ENCODE results near the gene CACNB3.

Gene CACNB3

DNA sequence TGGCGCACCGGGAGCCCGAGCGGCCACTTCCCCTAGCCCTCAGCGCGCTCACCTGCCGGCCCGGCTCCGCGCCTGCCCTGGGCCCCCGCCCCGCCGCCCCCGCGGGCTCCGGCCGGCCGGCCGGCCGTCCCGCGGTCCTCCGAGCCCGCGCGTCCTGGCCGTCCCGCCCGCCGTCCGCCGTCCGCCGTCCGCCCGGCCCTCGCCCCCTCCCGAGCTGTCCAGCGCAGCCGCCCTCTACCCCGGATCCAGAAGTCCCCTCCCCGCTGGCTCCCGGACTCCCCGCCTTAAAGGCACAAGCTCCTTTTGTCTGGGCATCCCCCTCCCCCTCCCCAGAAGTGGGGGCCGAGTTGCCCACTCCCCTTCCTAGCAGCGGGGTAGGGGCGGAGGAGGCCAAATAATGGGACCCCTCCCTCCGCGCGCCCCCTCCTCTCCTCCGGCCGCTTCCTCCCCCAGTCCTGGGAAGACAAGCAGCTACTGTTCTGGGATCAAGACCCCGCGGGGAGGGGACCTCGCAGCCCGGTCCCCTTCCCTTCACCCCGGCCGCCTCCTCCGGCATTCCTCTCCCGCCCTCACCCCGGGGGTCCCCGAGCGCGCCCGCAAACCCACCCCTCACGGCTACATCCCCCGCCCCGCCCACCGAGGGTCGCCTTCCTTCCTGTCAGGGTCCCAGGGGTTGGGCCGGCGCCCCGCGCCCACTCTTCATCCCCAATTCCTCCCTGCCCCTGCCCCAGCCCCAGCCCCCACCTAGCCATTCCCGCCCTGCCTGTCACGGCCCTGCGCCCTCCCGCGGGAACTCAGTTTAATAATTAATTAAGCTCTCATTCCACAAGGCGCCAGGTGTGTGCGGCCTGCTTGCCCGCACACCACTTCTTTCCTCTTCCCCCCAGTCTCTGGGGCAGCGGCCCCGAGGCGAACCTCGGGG, 29.2 kb upstream of the CACNB3 start, which contains the start of gene ADCY6:
TSS of gene ADCY6 (minus strand) at position 236 of the 922 bp plus-strand sequence. CDS start 5,655 bp downstream, outside the sequence.
- DNase-seq (ENCODE audit: low read depth in 2 of 2) = no peak

DNA sequence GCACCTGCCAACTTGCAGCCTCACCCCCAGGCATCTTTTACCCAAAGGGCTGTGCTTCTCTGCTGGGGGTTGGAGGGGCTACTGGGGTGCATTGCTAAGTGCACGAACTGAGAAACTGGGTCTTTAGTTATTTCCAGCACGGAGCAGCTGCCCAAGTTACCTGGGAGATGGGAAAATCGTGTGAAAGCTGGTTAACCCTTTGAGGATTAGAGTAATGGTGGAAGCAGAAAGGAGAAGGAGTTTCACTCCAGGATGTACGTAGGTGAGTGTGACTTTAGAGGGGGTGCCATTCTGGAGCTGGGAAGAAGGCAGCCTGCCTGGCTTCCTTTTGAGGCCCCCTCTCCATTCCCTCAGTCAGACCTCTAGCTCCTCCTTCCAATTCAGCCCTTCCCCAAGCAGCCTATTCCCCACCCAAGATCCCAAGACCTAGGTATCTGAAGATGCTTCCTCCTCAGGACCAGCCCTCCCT, 28.4 kb upstream of the CACNB3 start:
- no peak for DNase-seq (ENCODE audit: low read depth in 2 of 2)

DNA sequence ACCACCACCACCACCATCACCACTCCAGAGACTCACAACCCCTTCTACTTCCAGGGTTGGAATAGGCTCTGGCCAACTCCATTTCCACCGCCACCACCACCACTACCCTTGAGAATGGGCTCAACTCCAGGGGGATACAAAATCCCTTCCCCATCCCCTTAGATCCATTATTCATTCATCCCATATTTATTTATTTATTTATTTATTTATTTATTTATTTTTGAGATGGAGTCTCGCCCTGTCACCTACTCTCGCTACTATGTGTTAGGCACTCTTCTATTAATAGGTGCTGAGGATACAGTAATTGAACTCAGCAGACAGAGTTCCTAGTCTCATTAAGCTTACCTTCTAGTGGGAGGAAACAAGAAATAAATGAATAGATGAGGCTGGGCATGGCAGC, 24.6 kb upstream of the CACNB3 start:
- DNase-seq (ENCODE audit: low read depth in 2 of 2) = no peak

DNA sequence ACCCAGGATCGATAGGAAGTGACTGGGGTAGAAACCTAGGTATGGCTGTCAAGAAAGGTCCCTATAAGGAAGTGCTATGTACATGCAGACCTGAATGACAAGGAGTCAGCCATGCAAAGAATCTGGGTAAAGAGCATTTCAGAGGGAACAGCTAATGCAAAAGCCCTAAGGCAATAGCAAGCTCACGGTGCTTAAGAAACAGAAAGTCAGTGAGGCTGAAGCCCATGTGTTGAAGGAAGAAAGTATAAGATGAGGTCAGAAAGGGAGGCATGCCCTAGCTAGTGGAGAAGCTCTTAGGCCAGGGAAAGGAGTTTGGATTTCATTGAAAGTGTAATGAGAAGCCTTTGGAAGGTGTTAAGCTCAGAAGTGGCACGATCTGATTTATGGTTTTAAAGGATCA, 23.4 kb upstream of the CACNB3 start:
- no peak for DNase-seq (ENCODE audit: low read depth in 2 of 2)

DNA sequence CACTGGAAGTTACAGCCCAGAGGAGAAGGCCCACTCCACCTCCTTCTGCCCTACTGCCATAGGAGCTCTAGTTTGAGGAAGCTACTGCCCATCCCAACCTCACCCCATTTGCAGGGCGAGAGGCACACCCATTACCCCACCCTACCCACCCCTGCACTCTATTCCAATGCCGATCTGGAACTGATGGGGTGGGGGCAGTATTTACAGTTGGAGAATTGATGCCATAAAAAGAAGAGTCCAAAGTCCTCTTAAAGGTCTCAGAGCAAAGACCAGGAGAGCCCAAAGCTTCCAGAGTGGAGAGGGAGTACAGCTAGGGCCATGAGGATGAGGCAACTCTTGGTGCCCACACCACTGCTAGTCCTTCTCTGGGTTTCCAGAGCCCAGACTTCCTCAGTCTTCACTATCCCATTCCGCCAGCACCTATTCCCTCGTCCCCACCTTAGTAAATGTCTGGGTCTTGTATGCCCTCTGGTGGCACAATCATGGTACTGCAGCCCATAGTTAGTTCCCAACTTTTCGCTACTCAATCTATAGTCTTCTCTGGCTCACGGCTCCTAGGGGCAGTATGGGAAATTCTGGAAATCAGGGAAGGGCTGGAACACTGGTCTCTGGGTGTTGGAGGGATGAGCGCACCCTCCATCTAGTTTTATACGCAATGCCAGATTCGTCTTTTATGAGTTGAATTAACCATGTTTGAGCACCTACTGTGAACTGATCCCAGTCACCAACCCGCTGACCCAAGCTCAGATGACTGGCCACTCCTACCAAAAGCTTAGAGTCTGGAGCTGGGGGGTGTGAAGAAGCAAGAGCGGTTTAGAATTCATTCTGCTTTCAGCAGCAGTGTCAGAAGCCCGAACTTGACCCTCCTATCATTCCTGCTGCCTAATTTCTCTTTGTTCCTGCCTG, 22.5 kb upstream of the CACNB3 start:
- peak; percentile 44 to 48 for DNase-seq (ENCODE audit: low read depth in 2 of 2)

DNA sequence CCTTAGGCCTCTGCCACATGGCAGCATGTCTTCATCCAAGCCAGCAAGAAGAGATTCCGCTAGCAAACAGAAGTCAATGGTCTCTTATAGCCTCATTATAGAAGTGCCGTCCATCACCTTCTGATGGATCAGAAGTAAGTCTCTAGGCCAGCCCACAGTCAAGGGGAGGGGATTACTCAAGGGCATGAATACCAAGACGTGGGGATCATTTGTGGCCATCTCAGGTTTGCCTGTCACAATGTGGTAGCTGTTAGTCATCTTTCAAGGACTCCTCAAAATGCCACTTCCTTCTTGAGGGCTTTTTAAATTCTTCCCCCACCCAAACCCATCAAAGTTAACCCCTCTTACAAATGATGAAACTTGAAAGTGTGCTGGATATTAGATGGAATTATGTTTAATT, 21.3 kb upstream of the CACNB3 start:
- DNase-seq (ENCODE audit: low read depth in 2 of 2) = no peak

DNA sequence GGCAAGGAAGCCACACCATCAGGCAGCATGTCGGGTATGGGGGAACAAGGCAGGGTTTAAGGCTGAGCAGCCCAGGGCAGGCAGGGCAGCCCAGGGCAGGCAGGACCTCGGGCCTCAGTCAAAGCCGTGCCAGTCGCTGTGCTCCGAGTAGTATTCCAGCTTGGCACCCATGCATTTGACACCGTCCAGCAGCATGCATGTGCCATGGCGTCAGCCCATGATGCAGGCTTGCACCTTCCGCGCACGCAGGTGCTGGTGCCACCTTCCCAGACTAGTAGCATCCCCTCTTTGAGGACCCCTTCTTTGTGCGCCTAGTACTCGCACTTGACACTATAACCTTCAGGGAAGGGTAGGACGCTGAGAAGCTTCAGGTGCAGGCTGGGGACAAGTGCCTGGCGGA, 17.8 kb upstream of the CACNB3 start:
- DNase-seq (ENCODE audit: low read depth in 2 of 2) = no peak

DNA sequence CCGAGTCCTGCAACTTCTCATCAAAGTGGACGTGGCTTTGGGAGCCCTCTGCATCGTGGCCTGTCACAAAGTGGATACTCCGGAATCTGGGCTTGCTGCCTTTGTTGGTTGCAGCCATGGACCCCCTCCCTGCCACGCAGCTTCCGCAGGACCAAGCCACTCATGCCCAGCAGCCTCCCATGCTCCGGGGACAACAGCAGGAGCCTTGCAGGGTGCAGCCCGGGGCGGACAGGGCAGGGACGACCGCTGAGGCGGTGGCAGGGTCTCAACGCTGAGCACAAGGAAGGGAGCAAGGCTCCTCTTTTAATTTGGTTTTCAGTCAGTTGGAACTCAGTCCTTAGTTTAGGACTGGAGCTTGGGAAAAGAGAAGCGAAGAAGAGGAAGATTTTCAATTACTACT, 17.3 kb upstream of the CACNB3 start:
- no peak for DNase-seq (ENCODE audit: low read depth in 2 of 2)

DNA sequence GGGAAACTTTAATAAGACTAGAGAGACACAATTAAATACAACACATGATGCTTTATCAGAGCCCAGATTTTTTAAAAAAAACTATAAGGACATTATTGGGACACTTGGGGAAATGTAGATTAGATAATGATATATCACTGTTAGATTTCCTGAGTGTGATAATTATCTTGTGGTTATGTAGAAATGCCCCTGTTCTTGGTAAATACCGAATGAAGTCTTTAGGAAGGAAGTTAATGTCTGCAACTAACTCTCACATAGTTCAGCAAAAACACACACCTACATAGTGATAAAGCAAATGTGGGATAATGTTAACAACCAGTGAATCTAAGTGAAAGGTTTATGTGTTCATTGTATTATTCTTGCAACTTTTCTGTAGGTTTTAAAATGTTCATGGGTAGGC, 14.6 kb upstream of the CACNB3 start:
- DNase-seq (ENCODE audit: low read depth in 2 of 2) = no peak

DNA sequence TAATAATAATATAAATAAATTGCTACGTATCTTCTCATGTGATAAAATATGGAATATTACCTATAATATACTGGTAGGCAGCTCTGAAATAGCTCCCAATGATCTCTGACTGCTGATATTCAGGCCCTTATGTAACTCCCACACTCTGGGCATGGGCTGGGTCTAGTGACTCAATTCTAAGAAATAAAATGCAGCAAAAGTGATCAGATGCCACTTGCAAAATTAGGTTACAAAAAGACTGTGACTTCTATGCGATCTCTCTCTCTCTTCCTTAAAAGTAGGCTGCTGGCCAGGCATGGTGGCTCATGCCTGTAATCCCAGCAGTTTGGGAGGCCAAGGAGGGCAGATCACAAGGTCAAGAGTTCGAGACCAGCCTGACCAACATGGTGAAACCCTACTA, 10.3 kb upstream of the CACNB3 start:
- no peak for DNase-seq (ENCODE audit: low read depth in 2 of 2)

DNA sequence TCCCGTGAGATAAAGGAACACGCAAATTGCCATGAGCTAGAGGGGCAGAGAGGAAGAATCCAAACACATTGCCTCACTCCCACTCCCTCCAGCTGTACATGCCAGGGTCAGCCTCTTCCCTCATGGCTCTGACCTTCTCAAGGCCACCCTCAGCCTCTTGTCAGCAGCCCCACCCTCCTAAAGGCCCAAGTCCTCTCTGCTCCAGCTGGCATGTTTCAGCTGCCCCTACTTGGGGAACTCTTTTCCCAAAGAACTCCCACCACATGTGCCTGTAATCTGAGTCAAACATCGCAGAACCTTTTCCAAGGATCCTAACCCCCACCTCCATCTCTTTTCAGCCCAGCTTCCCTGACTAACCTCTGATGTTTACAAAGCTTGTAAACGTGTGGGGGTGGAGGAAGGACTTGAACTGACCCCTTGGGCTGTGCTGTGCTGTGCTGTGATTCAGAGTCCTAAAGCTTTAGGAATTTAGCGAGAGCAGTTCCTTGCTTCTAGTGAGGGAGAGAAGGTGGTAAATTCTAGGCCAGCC, 7.3 kb upstream of the CACNB3 start:
- DNase-seq (ENCODE audit: low read depth in 2 of 2) = no peak

DNA sequence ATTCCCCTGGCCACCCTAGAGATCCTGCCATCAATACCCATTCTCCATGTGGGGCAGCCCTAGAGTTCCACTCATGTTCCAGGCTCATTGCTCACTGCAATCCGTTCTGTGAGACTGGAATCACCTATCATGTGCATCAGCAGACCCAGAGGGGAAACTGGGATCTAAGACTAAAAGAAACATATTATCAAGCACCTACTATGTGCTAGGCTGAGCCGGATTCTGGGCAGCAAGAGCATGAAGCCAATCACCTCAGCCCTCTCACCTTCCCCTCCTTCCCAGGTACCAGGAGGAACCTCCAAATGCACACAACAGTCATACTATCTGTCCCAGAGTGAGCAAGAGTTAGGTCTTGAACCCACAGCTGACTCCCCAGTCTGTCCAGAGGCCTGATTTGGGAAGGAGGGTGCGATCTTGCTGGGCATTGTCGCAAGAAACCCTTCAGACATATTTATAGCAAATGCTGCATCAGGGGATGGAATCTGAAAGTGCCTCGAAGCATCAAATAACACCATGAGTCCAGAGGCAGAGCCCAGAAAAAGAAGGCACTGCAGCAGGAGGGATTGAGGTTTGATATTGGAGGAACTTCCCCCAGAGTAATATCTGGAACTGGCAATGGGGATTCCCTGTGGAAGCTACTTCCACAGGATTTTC, 6.7 kb upstream of the CACNB3 start:
- DNase-seq (ENCODE audit: low read depth in 2 of 2) = no peak

DNA sequence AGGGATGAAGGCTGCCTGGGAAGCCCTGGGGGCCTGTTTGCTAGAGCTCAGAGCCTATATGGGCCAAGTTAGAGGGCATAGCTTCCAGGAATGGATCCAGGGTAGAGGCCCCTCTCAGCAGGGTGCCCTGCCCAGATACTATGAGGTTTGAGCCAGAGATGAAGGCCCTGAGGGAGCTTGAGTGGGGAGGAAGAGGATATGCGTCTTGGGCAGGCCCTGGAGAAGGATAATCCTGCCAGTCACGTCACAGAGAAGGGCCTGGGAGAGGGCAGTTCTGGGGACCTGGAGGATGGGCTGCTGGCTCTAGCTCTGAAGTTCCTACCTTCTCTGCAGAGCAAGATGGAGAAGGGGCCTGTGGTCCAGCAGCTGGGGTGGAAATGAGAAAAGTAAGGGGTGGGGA, 5.9 kb upstream of the CACNB3 start:
- DNase-seq (ENCODE audit: low read depth in 2 of 2) = no peak

DNA sequence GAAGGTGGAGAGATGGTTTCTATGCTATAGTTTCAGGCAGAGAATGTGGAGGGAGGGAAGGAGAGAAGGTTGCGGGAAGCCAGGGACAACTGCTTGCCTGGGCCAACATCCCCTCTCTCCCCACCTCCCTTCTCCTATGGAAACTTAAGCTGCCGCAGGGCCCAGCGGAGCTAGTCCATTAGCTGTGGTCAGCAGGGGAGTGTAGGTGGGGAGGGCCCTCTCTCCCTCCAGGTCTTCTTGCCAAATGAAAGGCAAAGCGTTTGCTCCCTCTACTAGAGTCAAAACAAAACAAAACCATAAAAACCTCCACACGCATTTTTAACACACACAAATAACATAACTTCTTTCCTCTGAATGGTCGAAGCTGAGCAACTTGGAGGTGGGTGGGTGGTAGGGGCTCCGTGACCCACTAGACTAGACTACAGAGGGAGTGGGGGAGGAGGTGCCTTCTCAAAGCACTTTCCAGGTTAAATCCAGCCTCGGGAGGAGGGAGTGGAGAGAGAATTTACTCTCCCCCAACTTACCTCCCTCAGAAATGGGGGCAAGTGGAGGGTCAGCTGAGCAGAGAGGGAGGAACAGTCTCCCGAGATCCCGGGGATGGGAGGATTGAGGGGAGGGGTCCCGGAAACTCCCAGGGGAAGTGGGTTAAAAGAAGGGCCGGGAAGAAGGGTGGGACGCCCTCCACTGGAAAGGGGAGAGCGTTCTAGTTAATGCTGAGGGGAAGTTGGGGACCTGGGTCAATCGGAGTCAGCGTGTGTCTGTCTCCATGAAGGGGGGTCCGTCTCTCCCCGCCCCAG, 4.6 kb upstream of the CACNB3 start:
- DNase-seq (ENCODE audit: low read depth in 2 of 2) = no peak

DNA sequence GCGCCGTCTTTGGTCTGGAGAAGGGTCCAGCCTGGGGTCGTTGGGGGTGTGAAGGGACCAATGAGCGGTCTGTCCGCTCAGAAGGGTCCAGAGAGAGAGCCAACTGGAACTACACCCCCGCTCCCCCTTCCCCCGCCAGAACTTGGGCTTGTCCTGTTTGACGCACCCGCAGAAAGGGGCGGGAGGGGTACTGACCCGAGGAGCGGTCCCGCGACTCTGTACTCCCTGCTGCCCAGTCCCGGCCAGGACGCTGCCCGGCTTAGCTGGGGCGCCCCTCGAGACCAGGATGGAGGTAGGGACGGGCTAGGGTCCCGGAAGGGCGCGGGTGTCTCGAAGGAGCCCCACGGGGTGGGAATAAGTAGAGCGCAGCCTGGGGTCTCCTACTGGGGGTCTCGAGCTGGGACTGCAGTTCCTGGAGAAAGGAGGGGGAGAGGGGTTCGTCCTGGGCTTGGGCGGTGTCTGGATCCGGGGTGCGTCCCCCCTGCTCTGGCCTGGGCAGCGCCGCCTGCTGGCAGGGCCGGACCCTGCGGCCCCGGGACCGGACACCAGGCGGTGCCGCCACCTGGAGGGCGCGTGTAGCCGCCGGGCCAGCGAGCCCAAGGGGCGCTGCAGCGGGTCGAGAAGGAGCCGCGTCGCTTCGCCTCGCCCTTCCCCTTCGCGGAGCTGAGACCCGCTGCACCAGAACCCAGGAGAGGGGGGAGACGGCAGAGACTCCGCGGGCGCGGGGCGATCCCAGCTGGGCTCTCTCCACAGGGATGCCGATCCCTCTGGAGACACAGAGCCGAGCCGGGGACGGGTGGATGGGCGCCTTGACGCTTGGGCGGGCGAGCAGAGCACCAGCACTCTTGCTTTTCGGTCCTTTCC, 3.8 kb upstream of the CACNB3 start:
- peak; percentile 77 for DNase-seq (ENCODE audit: low read depth in 2 of 2)

DNA sequence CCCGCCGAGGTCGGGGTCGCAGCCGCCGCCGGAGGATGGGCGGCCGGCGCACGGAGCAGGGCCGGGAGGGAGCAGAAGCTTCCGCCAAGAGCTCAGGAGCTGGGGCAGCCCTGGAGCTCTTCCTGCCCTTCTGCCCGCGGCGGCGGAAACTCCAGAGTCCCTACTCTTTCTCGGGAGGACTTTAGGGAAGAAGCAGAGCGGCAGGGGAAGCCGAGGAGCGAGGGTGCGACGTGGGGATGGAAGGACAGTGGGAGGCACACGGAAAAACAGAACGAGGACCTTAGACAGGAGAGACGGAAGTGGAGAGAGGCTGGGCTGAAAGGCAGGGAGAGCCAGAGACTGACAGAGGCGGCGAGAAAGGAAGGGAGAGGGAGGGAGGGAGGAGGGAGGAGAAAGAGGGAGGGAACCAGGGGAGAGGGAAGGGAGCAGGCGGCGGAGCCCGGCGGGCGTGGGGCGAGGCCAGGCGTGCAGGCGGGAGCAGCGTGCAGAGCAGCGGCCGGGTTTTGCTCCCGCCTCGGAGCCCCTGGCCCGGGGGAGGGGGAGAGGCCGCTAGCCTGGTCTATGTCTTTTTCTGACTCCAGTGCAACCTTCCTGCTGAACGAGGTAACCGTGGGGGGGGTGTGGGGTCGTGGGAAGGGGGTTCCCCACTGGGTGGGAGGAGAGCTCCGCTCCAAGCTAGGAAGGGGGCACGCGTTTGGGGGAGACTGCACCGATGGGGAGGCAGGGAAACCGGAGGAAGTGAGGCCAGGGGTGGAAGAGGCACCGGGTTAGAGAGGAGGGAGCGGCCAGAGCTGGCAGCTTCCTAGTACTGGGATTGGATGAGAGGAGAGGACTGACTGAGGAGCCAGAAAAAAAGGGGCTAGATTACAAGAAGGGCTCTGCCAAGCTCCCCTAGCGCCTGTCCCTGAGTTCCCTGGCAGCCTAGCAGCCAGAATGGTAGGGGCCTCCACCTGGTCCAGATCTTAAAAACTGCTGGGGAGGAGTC, 2.9 kb upstream of the CACNB3 start:
- DNase-seq (ENCODE audit: low read depth in 2 of 2) = peak in 1 of 2 donors; percentile 42

DNA sequence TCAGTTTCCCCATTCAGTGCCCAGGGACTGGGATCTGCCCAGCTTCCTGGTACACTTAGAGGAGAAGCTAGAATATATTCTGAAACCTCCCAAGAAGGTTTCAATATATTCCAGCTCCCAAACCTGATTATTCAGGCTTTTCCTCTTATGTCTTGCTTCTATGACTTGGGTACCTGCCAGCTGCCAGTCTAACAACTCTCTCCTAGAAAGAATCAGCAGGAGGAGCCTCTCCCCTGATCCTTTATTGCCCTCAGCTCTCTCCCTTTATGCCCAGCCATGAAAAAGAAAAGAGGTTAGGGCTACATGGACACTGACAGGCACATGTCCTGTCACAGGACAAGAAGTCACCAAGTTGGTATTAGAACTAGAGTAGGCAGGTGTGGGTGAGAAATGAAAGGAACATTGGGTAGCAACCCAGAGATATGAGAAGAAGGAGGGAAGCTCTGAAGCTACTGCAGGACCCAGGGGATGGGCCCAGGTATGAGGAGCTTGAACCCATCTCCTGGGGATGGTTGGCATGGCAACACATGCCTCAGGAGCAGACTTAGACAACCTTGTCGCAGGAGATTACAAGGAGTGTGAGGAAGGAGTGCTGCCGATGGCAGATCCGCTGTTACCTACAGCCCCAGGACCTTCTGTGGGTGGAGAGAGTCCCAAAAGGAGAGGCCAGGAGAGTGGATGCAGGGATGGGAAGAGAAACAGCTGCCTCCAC, 2.0 kb upstream of the CACNB3 start:
- DNase-seq (ENCODE audit: low read depth in 2 of 2) = no peak

Data from stimulated activated CD4-positive, alpha-beta T cell treated with anti-CD3 and anti-CD28 coated beads, Interleukin-4, amount 100 ng/mL, for 48 hours (primary cell).